Right lung (tissue), 10 donors: ENCODE measurements around the gene STH. TPM values are rescaled to one million over a fixed set of nuclear protein-coding genes. Genes with fewer than 3 reads are reported as not detected.
"Not testable (repeated sequence)": the region's sequence is repeated elsewhere in the genome, so short reads cannot be mapped to it uniquely, and the experiment has no call there.

Experiments used
- DNase-seq, 2 donors: peaks; one replicate each; pipeline ENCODE4 v3.0.0-alpha.2; 2013
- long read RNA-seq, 8 donors: transcript quantifications; one replicate each; lab custom pipeline, GENCODE V29; 2026
- polyA plus RNA-seq, 5 donors: library from polyadenylated mRNA; unstranded; fragments of 120-200 nt; gene quantifications; one replicate each; pipeline versions ENCODE4 v1.2.1 to v1.2.3, GENCODE V29; 2013; ENCODE audit warnings: inconsistent platforms in 1 of 5, low replicate concordance in 1 of 5; ENCODE audit not compliant: insufficient read length in 5 of 5, insufficient read depth in 1 of 5

Gene STH
- under 1 TPM in 1 of 5 donors, not detected in 4; 0.42 TPM for polyA plus RNA-seq
- long read RNA-seq, donor 1: 0 reads
- long read RNA-seq, donor 2: 0 reads
- long read RNA-seq, donor 3: 0 reads
- long read RNA-seq, donor 4: 0 reads
- long read RNA-seq, donor 5: 0 reads
- long read RNA-seq, donor 6: 0 reads
- long read RNA-seq, donor 7: 0 reads
- long read RNA-seq, donor 8: 0 reads

DNA sequence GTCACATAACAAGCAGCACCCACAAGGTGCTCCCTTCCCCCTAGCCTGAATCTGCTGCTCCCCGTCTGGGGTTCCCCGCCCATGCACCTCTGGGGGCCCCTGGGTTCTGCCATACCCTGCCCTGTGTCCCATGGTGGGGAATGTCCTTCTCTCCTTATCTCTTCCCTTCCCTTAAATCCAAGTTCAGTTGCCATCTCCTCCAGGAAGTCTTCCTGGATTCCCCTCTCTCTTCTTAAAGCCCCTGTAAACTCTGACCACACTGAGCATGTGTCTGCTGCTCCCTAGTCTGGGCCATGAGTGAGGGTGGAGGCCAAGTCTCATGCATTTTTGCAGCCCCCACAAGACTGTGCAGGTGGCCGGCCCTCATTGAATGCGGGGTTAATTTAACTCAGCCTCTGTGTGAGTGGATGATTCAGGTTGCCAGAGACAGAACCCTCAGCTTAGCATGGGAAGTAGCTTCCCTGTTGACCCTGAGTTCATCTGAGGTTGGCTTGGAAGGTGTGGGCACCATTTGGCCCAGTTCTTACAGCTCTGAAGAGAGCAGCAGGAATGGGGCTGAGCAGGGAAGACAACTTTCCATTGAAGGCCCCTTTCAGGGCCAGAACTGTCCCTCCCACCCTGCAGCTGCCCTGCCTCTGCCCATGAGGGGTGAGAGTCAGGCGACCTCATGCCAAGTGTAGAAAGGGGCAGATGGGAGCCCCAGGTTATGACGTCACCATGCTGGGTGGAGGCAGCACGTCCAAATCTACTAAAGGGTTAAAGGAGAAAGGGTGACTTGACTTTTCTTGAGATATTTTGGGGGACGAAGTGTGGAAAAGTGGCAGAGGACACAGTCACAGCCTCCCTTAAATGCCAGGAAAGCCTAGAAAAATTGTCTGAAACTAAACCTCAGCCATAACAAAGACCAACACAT is at the start of gene STH:
STH (plus strand) TSS at position 264 of the 913 bp plus-strand sequence; CDS start at position 294, 30 bp downstream.
- no peak for DNase-seq

DNA sequence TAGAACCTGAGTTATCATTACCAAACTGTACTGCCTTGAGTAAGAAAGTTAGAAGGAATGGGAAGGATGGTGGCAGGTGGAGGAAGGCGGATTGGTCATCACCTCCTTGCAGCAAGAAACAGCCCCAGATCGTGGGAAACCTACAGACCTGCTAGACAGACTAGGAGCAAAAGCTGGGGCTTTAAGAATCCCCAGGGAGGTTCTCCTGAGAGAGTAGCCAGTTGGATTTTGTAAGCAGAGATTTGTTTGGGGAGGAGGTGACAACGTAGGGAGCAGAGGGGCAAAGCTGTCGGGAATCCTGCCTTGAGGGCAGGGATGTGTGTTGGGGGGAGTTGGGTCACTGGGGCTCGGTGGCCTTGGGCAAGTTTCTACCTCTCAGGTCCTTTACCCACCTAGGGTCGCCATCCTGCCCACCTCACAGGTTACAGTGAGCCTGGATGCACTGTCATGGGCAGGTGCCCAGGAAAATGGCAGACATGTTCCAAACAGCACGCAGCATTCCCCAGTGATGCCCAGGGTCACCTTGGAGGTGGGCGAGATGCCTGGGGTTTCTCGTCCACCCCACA is 49.2 kb upstream of the STH start:
- no peak for DNase-seq

DNA sequence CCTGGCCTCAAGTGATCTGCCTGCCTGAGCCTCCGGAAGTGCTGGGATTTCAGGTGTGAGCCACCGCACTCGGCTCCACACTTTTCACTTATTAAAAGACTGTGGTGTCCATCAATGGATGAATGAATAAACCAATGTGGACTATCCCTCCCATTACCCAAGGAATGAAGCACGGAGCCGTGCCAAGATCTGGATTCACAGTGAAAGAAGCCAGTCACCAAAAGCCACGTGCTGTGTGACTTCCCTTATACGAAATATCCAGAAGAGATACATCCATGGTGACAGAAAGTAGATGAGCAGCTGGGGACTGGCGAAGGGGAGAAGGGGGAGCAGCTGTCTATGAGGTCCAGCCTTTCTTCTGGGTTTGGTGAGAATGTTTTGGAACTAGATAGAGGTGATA is 48.2 kb upstream of the STH start:
- no peak for DNase-seq

DNA sequence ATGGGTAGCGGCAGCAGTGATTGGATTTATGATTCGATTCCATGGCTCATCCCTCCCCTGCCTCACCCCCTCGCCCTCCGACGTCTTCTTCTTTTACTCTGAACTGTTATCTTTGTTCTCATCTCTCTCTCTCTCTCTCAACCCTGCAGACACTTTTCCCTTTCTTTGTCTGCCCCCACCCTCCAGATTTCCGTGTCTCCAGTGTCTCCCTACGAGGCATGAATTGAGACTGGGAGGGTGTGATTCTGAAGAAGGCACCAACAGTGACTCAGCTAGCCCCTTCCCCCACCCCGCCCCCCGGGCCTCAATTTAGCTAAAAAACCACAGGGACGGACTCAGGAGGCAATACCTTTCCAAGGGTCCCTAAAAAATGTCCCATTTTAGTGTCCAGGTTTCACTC is 47.6 kb upstream of the STH start:
- no peak for DNase-seq

GRCh38 chr17:45951941-45952340 is 47.1 kb upstream of the STH start:
- DNase-seq: no peak

GRCh38 chr17:45952814-45953320 is 46.2 kb upstream of the STH start:
- no peak for DNase-seq

- DNase-seq: no peak
Observed at GRCh38 chr17:45953561-45953960, 45.5 kb upstream of the STH start.

DNA sequence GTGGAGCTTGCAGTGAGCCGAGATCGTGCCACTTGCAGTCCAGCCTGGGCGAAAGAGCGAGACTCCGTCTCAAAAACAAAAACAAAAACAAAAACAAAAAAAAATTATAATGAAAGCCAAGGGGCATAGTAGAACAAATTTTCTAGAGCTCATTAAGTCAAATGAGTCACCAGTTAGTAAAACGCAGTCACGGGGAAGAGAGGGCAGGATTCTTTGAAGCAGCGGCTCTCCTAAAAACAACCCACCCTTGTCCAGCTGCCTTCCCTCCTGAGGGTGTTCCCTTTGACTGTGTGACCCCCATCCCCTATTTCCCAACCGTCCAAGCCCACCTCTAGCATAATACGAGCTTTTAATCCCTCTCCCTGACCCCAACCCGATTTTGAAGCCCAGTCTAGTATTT is 44.1 kb upstream of the STH start:
- no peak for DNase-seq

DNA sequence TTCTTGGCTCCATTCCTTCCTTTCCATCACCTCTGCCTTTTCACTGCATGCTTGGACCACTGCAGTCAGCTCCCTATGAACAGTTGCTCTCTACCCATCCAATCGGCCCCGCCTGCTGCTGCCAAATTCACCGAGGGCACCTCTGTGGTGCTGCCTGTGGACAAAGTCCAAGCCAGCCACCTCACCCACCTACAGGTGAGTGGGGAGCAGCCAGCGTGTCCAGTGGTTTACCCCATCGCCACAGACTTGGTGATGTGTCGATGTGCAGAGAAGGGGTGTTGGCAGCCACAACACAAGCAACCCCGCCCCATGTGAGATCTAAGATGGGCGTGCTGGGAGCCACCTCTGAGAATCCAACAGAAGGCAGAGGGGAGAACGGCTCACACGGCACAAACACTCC is 43.7 kb upstream of the STH start:
- DNase-seq: no peak

DNA sequence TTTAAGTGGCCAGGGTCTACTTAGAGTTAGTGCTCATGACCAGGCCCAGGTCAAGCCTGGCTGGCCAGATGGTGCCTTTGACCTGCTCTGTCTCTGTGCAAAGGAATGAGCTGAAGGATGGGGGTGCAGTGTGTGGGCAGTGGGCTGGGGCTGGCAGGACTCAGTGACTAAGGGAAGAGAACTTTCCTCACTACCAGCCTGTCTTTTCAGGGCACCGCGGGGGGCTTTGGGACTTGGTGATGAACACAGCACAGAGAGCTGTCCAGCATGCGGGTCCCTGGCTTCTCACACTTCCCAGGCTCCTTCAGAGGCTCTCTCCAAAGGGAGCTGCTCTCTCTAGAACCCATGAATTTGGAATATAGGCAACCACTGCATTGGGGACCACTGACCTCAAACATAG is 43.0 kb upstream of the STH start:
- no peak for DNase-seq

GRCh38 chr17:45956746-45957145 is 42.3 kb upstream of the STH start:
- DNase-seq: not testable (repeated sequence)

GRCh38 chr17:45958307-45958706 is 40.7 kb upstream of the STH start:
- DNase-seq: no peak

DNA sequence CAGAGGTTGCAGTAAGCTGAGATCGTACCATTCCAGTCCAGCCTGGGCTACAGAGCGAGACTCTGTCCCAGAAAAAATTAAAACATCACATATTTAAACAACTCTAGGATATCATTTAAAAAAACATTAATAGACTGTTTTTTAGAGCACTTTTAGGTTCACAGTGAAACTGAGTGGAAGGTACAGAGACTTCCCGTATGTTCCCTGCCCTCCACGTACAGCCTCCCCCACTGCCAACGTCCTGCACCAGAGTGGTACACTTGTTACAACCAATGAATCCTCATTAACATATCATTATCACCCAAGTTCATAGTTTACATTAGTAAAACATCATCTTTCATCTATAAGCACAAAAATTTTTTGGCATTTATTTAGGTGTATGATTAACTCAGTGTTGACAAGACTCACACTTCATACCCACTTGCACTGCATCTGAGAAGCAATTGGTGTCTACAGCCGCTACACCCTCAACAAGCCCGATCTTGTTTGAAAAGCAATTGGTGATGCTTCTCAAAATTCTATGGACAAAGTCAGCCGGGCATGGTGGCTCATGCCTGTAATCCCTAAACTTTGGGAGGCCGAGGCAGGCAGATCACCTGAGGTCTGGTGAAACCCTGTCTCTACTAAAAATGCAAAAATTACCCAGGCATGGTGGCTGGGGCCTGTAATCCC is 39.9 kb upstream of the STH start:
- no peak for DNase-seq

DNA sequence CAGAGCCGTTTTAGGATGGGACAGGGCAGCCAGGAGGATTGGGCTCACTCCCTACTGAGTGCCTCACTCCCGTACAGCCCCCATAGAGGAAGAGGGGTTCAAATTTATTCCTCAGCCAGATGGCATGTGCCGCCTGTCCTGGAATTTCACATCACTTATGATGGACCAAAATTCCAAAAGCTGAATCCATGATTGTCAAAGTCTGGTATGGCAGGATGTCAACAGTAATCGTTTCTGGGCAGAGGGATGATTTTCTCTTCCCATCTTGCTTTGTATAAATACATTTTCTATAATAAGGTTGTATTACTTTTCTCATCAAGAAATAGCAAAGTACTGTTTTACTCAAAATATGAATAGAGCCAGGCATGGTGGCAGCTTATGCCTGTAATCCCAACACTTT is 38.7 kb upstream of the STH start:
- no peak for DNase-seq

- DNase-seq: no peak
Observed at GRCh38 chr17:45961206-45961605, 37.8 kb upstream of the STH start.

GRCh38 chr17:45962221-45962972 is 36.7 kb upstream of the STH start:
- DNase-seq: no peak

- DNase-seq: no peak
Observed at GRCh38 chr17:45963283-45963682, 35.8 kb upstream of the STH start.

DNA sequence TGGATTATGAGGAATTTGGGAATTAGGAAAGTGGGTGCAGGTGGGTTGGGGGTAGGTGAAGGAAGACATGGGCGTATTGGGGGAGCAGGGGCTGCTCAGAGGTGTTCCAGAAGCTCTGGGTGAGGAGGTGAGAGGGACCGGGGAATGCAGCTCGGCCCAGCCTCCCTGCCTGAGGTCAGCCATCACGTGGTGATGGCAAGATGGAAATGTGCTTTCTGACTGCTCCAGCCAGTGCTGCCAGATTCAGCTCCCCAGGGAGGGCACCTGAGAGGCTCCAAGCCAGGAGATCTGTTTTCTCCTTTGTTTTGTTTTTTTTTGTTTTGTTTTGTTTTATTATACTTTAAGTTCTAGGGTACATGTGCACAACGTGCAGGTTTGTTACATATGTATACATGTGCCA is 35.2 kb upstream of the STH start:
- DNase-seq: no peak

- DNase-seq: no peak
Observed at GRCh38 chr17:45964634-45965033, 34.4 kb upstream of the STH start.

DNA sequence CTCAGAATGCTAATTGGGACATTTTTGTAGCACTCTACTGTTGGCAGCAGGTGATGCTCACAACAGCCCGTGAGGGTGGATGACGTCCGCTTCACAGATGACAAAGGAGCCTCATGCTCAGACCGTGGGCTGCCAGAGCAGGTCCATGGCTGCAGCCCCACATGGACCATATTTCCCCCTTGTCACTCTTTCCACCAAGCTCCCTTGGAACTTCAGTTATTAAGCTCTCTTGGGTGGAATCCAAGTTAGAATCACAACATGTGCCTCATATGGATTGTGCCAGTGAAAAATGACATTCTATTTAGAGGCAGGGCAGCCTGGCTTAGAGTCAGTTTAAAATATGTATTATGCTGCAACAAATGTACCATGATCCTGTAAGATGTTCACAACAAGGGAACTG is 33.2 kb upstream of the STH start:
- DNase-seq: no peak

- no peak for DNase-seq
Observed at GRCh38 chr17:45966606-45967280, 32.3 kb upstream of the STH start.
